ENCODE data around the gene DSCAML1. TPM values are rescaled to one million over a fixed set of nuclear protein-coding genes. Genes with fewer than 3 reads are reported as not detected.

Gene DSCAML1
- total RNA-seq, 2 donors from 2014 or later: 0.21 to 0.41 TPM

DNA sequence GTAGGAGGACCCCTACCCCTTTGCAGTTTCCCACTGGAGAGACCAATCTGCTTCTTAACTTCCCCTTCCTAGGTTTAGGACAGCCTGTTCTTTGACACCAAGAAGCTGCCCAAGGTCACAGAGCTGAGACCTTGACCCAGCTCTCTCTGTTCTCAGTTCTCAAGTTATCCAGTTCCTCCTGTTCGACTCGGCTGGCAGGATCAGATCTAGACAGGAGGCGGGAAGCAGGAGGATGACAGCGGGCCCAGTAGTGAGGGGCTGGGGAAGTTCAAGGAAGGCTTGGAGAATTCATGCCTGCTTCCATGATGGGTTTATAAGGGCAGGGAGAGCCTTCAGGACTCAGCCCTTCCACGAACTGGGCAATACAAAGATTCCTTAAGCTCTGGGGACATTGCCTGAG lies 210.6 kb downstream of the DSCAML1 start:
- DNase-seq (ENCODE audit: low spot score): no peak
- no peaks in the 10 kb centered on the region for H3K27me3 ChIP-seq (replicated peaks; ENCODE audit: insufficient read depth)
- TF ChIP-seq CTCF (IDR thresholded peaks at IDR 0.05): no peak
- no peak overlapping the region for H3K27ac ChIP-seq
- no peaks in the 10 kb centered on the region for H3K4me1 ChIP-seq (ENCODE audit: control insufficient read depth in 1 of 2, low read depth in 2 of 2)
- ATAC-seq (ENCODE audit: insufficient number of reproducible peaks, low FRiP score, low read depth): no peak
- H3K36me3 ChIP-seq: no peaks in the 10 kb centered on the region
- H3K9me3 ChIP-seq: no peaks in the 10 kb centered on the region
- no peak overlapping the region for H3K4me3 ChIP-seq

GRCh38 chr11:117585631-117586030 lies 211.4 kb downstream of the DSCAML1 start:
- DNase-seq (ENCODE audit: low spot score) (no peak), ATAC-seq (ENCODE audit: insufficient number of reproducible peaks, low FRiP score, low read depth) (no peak)
- TF ChIP-seq CTCF (IDR thresholded peaks at IDR 0.05): no peak
- H3K27ac ChIP-seq: no peak overlapping the region
- no peaks in the 10 kb centered on the region for H3K27me3 ChIP-seq (replicated peaks; ENCODE audit: insufficient read depth)
- no peak overlapping the region for H3K4me3 ChIP-seq
- no peaks in the 10 kb centered on the region for H3K36me3 ChIP-seq
- H3K9me3 ChIP-seq: no peaks in the 10 kb centered on the region
- no peaks in the 10 kb centered on the region for H3K4me1 ChIP-seq (ENCODE audit: control insufficient read depth in 1 of 2, low read depth in 2 of 2)

GRCh38 chr11:117584056-117584830 lies 212.8 kb downstream of the DSCAML1 start:
- Histone ChIP-seq H3K27me3 (replicated peaks; ENCODE audit: insufficient read depth) (no peaks in the 10 kb centered on the region), H3K36me3 (no peaks in the 10 kb centered on the region), H3K9me3 (no peaks in the 10 kb centered on the region), H3K27ac (no peak overlapping the region), H3K4me1 (ENCODE audit: control insufficient read depth in 1 of 2, low read depth in 2 of 2) (no peaks in the 10 kb centered on the region), H3K4me3 (no peak overlapping the region)
- no peak for ATAC-seq (ENCODE audit: insufficient number of reproducible peaks, low FRiP score, low read depth)
- DNase-seq (ENCODE audit: low spot score): no peak
- TF ChIP-seq CTCF (IDR thresholded peaks at IDR 0.05): no peak

- no peak overlapping the region for H3K4me3 ChIP-seq
- no peaks in the 10 kb centered on the region for H3K9me3 ChIP-seq
- TF ChIP-seq CTCF (IDR thresholded peaks at IDR 0.05): no peak
- H3K4me1 ChIP-seq (ENCODE audit: control insufficient read depth in 1 of 2, low read depth in 2 of 2): no peaks in the 10 kb centered on the region
- H3K27me3 ChIP-seq (replicated peaks; ENCODE audit: insufficient read depth): no peaks in the 10 kb centered on the region
- ATAC-seq (ENCODE audit: insufficient number of reproducible peaks, low FRiP score, low read depth) (no peak), DNase-seq (ENCODE audit: low spot score) (no peak)
- no peaks in the 10 kb centered on the region for H3K36me3 ChIP-seq
- H3K27ac ChIP-seq: no peak overlapping the region
These were observed 213.8 kb downstream of the DSCAML1 start for GRCh38 chr11:117583063-117583801.

DNA sequence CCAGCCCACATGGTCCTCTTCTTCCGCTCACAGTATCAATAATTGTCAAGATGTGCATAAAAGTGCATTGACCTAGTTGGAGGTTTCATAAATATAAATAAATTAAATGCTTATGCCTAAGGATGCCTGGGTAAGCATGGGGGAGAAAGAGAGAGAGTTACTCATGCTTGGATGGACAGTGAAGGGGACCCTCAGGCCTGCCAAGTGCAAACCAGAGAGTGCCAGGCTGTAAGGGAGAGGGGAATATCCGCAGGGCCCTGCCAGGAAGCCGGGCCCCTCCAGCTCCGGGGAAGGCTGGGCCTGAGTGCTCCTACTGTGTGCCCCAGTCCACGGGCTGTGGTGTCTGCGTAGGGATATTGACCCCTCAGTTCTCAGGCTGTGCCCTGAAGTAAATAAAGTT lies 214.6 kb downstream of the DSCAML1 start:
- H3K36me3 ChIP-seq: no peaks in the 10 kb centered on the region
- H3K27me3 ChIP-seq (replicated peaks; ENCODE audit: insufficient read depth): no peaks in the 10 kb centered on the region
- no peak for ATAC-seq (ENCODE audit: insufficient number of reproducible peaks, low FRiP score, low read depth)
- no peaks in the 10 kb centered on the region for H3K4me1 ChIP-seq (ENCODE audit: control insufficient read depth in 1 of 2, low read depth in 2 of 2)
- no peak for DNase-seq (ENCODE audit: low spot score)
- TF ChIP-seq CTCF (IDR thresholded peaks at IDR 0.05): no peak
- H3K9me3 ChIP-seq: no peaks in the 10 kb centered on the region
- no peak overlapping the region for H3K27ac ChIP-seq
- H3K4me3 ChIP-seq: no peak overlapping the region

All from thoracic aorta (tissue), 2 donors.